ENCODE data around the gene SEPTIN11. TPM values are rescaled to one million over a fixed set of nuclear protein-coding genes. Genes with fewer than 3 reads are reported as not detected.

Gene SEPTIN11
- polyA plus RNA-seq, 1 donor from 2014 or later, result 61.3 TPM

- Histone ChIP-seq H3K9me3 (ENCODE audit: low read length) (no peaks in the 10 kb centered on the region), H3K79me2 (replicated peaks; ENCODE audit: insufficient read depth, low read length) (peaks cover 12% of the 10 kb centered on the region), H3K9ac (ENCODE audit: low read length) (no peak overlapping the region), H3K36me3 (ENCODE audit: insufficient read depth, low read length) (peaks cover 13% of the 10 kb centered on the region), H3K27me3 (ENCODE audit: insufficient read depth, low read depth, low read length) (no peaks in the 10 kb centered on the region), H3F3A (ENCODE audit: insufficient read depth, low read length, poor library complexity, severe bottlenecking) (no peaks in the 10 kb centered on the region), H3K27ac (ENCODE audit: low read length) (no peak overlapping the region), H3K9me2 (ENCODE audit: insufficient read depth, low read length) (no peaks in the 10 kb centered on the region), H4K20me1 (ENCODE audit: insufficient read depth) (no peaks in the 10 kb centered on the region), H2AFZ (ENCODE audit: low read depth, low read length) (no peak overlapping the region), H3K4me3 (ENCODE audit: low read length) (no peak overlapping the region), H3K4me2 (ENCODE audit: low read length) (no peak overlapping the region)
- TF ChIP-seq EZH2 (IDR thresholded peaks at IDR 0.05; ENCODE audit: borderline replicate concordance, insufficient read depth, low read length, poor library complexity, severe bottlenecking), result no peak
- no peak for TF ChIP-seq TAF1 (IDR thresholded peaks at IDR 0.05; ENCODE audit: low read depth)
- TF ChIP-seq MXI1 (conservative IDR thresholded peaks at IDR 0.05; ENCODE audit: poor library complexity, severe bottlenecking), result no peak
- no peak for TF ChIP-seq POLR2AphosphoS5 (IDR thresholded peaks at IDR 0.05)
- TF ChIP-seq RAD21 (conservative IDR thresholded peaks at IDR 0.05), result no peak
- TF ChIP-seq SMC3 (conservative IDR thresholded peaks at IDR 0.05; ENCODE audit: poor library complexity), result no peak
- TF ChIP-seq CTCF (IDR thresholded peaks at IDR 0.05; ENCODE audit: poor library complexity, severe bottlenecking), result no peak
- TF ChIP-seq, protein P1, sequence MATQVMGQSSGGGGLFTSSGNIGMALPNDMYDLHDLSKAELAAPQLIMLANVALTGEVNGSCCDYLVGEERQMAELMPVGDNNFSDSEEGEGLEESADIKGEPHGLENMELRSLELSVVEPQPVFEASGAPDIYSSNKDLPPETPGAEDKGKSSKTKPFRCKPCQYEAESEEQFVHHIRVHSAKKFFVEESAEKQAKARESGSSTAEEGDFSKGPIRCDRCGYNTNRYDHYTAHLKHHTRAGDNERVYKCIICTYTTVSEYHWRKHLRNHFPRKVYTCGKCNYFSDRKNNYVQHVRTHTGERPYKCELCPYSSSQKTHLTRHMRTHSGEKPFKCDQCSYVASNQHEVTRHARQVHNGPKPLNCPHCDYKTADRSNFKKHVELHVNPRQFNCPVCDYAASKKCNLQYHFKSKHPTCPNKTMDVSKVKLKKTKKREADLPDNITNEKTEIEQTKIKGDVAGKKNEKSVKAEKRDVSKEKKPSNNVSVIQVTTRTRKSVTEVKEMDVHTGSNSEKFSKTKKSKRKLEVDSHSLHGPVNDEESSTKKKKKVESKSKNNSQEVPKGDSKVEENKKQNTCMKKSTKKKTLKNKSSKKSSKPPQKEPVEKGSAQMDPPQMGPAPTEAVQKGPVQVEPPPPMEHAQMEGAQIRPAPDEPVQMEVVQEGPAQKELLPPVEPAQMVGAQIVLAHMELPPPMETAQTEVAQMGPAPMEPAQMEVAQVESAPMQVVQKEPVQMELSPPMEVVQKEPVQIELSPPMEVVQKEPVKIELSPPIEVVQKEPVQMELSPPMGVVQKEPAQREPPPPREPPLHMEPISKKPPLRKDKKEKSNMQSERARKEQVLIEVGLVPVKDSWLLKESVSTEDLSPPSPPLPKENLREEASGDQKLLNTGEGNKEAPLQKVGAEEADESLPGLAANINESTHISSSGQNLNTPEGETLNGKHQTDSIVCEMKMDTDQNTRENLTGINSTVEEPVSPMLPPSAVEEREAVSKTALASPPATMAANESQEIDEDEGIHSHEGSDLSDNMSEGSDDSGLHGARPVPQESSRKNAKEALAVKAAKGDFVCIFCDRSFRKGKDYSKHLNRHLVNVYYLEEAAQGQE (IDR thresholded peaks at IDR 0.05; ENCODE audit: borderline replicate concordance), result no peak
- no peak for TF ChIP-seq EP300 (conservative IDR thresholded peaks at IDR 0.05; ENCODE audit: poor library complexity, severe bottlenecking)
Observed at GRCh38 chr4:76998251-76998901, 48.8 kb downstream of the SEPTIN11 start.

Other genes with a start within 250 kb of the SEPTIN11 start
- not detected in 2 replicates for gene SOWAHB, start 51.6 kb upstream of the SEPTIN11 start, polyA plus RNA-seq
- gene CCNI, start 126.2 kb downstream of the SEPTIN11 start, polyA plus RNA-seq, result 120 and 129 TPM in 2 replicates
- 132 and 133 TPM in 2 replicates for gene CCNG2, start 207.5 kb downstream of the SEPTIN11 start, polyA plus RNA-seq